DOHH2 (cell line): ENCODE data around the gene ALCAM.

Experiments used
- H3F3A ChIP-seq: fragments of 200-600 bp; sonication (generic), shearing (Covaris generic); 2 replicates; pipeline ENCODE4 v1.6.0; 2016; ENCODE audit warnings: antibody characterized with exemption, mild to moderate bottlenecking; ENCODE audit not compliant: control insufficient read depth, insufficient read depth
- H3K27ac ChIP-seq: fragments of 200-600 bp; sonication (generic); 2 replicates; pipeline ENCODE4 v1.5.1; 2014; ENCODE audit warnings: low read depth, mild to moderate bottlenecking, low read length, moderate library complexity
- H3K27me3 ChIP-seq: fragments of 200-600 bp; sonication (generic); 2 replicates; pipeline ENCODE4 v1.6.1; 2014; ENCODE audit warnings: mild to moderate bottlenecking, low read length, mixed read lengths; ENCODE audit not compliant: control insufficient read depth
- H3K36me3 ChIP-seq: fragments of 200-600 bp; sonication (generic); 2 replicates; pipeline ENCODE4 v1.6.1; 2014; ENCODE audit warnings: mild to moderate bottlenecking, low read length, moderate library complexity, mixed read lengths; ENCODE audit not compliant: control insufficient read depth
- H3K4me1 ChIP-seq: fragments of 200-600 bp; sonication (generic); 2 replicates; pipeline ENCODE4 v1.6.1; 2014; ENCODE audit warnings: mild to moderate bottlenecking, low read length, mixed read lengths; ENCODE audit not compliant: control insufficient read depth
- H3K4me2 ChIP-seq: fragments of 200-600 bp; sonication (generic); 2 replicates; pipeline ENCODE4 v1.6.0; 2014; ENCODE audit warnings: mild to moderate bottlenecking, low read length, moderate library complexity
- H3K4me3 ChIP-seq: fragments of 200-600 bp; sonication (generic); 2 replicates; pipeline ENCODE4 v1.5.1; 2014; ENCODE audit warnings: mild to moderate bottlenecking, low read length, mixed read lengths
- H3K79me2 ChIP-seq: fragments of 200-600 bp; sonication (generic); 2 replicates; pipeline ENCODE4 v1.6.1; 2014; ENCODE audit warnings: mild to moderate bottlenecking, low read length, mixed read lengths; ENCODE audit not compliant: control insufficient read depth
- H3K9me2 ChIP-seq: fragments of 200-600 bp; sonication (generic); replicated peaks from 2 replicates; pipeline ENCODE4 v1.6.1; 2014; ENCODE audit warnings: mild to moderate bottlenecking, low read length, mixed read lengths; ENCODE audit not compliant: control insufficient read depth
- H3K9me3 ChIP-seq: fragments of 200-600 bp; sonication (generic); 2 replicates; pipeline ENCODE4 v1.6.1; 2014; ENCODE audit warnings: antibody characterized with exemption, low read length, mixed read lengths; ENCODE audit not compliant: control insufficient read depth, insufficient read depth
- H4K20me1 ChIP-seq: fragments of 200-600 bp; sonication (generic); 2 replicates; pipeline ENCODE4 v1.6.0; 2014; ENCODE audit warnings: low read depth, mild to moderate bottlenecking, antibody characterized with exemption, low read length, moderate library complexity; ENCODE audit not compliant: control insufficient read depth, insufficient read depth
- EZH2phosphoT487 ChIP-seq: fragments of 200-600 bp; sonication (generic); IDR thresholded peaks from 2 replicates; pipeline ENCODE4 v1.6.1; 2017; ENCODE audit warnings: borderline replicate concordance, mild to moderate bottlenecking, antibody characterized with exemption, low read length, moderate library complexity, mixed read lengths
- TF ChIP-seq, protein P1 (sequence below): fragments of 200-600 bp; sonication (generic); IDR thresholded peaks from one replicate; pipeline ENCODE4 v1.5.1; 2014; ENCODE audit warnings: antibody characterized with exemption, mild to moderate bottlenecking, low read depth, low read length; ENCODE audit not compliant: poor library complexity, severe bottlenecking

ALCAM gene

DNA sequence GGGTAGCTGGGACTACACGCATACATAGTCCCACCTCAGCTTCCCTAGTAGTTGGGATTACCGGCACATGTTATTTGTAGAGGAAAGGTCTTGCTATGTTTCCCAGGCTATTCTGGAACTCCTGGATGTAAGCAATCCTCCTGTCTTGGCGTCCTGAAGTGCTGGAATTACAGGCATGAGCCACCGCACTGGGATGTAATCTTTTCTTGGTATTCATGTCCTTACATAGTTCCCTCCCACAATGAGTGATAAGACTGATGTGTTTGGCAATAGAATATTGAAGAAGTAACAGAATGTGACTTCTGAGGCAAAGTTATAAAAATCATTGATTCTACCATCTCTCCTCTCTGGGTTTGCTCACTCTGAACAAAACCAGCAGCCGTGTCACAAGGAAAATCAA lies 22.7 kb upstream of the ALCAM start:
- Histone ChIP-seq H3F3A (no peaks in the 10 kb centered on the region), H3K4me2 (no peak overlapping the region), H3K27me3 (no peaks in the 10 kb centered on the region), H3K36me3 (no peaks in the 10 kb centered on the region), H3K9me2 (no peaks in the 10 kb centered on the region), H3K9me3 (no peaks in the 10 kb centered on the region), H4K20me1 (no peaks in the 10 kb centered on the region), H3K27ac (no peak overlapping the region), H3K79me2 (no peaks in the 10 kb centered on the region), H3K4me1 (no peaks in the 10 kb centered on the region), H3K4me3 (no peak overlapping the region)
- TF ChIP-seq EZH2phosphoT487 = no peak
- TF ChIP-seq, protein P1, sequence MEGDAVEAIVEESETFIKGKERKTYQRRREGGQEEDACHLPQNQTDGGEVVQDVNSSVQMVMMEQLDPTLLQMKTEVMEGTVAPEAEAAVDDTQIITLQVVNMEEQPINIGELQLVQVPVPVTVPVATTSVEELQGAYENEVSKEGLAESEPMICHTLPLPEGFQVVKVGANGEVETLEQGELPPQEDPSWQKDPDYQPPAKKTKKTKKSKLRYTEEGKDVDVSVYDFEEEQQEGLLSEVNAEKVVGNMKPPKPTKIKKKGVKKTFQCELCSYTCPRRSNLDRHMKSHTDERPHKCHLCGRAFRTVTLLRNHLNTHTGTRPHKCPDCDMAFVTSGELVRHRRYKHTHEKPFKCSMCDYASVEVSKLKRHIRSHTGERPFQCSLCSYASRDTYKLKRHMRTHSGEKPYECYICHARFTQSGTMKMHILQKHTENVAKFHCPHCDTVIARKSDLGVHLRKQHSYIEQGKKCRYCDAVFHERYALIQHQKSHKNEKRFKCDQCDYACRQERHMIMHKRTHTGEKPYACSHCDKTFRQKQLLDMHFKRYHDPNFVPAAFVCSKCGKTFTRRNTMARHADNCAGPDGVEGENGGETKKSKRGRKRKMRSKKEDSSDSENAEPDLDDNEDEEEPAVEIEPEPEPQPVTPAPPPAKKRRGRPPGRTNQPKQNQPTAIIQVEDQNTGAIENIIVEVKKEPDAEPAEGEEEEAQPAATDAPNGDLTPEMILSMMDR = no peak

DNA sequence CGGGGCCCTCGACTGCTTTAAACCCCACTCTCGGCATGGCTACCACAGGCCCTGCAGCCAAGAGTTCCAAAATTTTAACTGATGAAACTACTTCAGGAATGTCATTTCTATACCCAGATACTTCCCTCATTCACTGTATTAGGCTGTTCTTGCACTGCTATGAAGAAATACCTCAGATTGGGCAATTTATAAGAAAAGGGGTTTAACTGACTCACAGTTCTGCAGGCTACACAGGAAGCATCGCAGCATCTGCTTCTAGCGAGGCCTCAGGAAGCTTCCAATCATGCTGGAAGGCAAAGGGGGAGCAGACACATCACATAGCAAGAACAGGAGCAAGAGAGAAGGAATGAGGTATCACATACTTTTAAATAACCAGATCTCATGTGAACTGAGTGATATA lies 21.6 kb upstream of the ALCAM start:
- H3K9me2 ChIP-seq = no peaks in the 10 kb centered on the region
- H3K4me1 ChIP-seq = no peaks in the 10 kb centered on the region
- H3K4me3 ChIP-seq = no peak overlapping the region
- H3K4me2 ChIP-seq = no peak overlapping the region
- no peak overlapping the region for H3K27ac ChIP-seq
- no peaks in the 10 kb centered on the region for H3K27me3 ChIP-seq
- no peaks in the 10 kb centered on the region for H3K79me2 ChIP-seq
- no peaks in the 10 kb centered on the region for H4K20me1 ChIP-seq
- no peaks in the 10 kb centered on the region for H3K36me3 ChIP-seq
- H3F3A ChIP-seq = no peaks in the 10 kb centered on the region
- H3K9me3 ChIP-seq = no peaks in the 10 kb centered on the region
- TF ChIP-seq EZH2phosphoT487 = no peak
- TF ChIP-seq, protein P1 = no peak

DNA sequence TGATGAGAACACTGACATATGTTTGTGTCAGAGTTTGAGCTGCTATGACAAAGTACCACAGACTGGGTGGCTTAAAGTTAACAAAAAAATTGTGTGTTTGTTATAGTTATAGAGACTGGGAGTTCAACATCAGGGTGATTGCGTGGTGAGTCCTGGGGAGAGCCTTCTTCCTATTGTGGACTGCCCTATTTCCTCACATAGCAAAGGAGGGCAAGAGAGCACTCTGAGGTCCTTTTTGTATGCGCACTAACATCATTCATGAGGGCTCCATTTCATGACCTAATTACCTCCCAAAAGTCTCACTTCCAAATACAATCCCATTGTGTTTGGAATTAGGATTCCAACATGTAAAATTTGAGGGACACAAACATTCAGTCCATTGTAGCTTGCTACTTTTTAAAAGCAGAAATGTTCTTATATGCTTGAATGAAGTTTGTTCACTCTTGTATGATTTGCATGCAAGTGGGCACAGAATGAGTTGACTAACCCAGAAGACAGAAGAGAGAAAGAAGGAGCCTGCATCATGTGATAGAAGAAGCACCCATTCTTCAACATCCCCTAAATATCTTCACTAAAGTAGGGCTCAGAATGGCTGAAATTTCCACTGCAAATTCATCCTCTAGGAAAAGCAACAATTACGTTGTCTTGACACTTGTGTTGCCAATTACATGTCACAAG lies 18.9 kb upstream of the ALCAM start:
- H3K4me1 ChIP-seq = no peaks in the 10 kb centered on the region
- H4K20me1 ChIP-seq = no peaks in the 10 kb centered on the region
- no peaks in the 10 kb centered on the region for H3K9me3 ChIP-seq
- no peaks in the 10 kb centered on the region for H3F3A ChIP-seq
- H3K4me3 ChIP-seq = no peak overlapping the region
- H3K79me2 ChIP-seq = no peaks in the 10 kb centered on the region
- TF ChIP-seq, protein P1 = no peak
- TF ChIP-seq EZH2phosphoT487 = no peak
- H3K27me3 ChIP-seq = no peaks in the 10 kb centered on the region
- H3K4me2 ChIP-seq = no peak overlapping the region
- H3K9me2 ChIP-seq = no peaks in the 10 kb centered on the region
- H3K27ac ChIP-seq = no peak overlapping the region
- H3K36me3 ChIP-seq = no peaks in the 10 kb centered on the region
